ENCODE results near the gene HM13. TPM values are rescaled to one million over a fixed set of nuclear protein-coding genes. Genes with fewer than 3 reads are reported as not detected.
"Not testable (repeated sequence)": the region's sequence is repeated elsewhere in the genome, so short reads cannot be mapped to it uniquely, and the experiment has no call there.

Gene HM13
- total RNA-seq, 3 donors from 2014 or later, result 191 to 210 (median 195) TPM

DNA sequence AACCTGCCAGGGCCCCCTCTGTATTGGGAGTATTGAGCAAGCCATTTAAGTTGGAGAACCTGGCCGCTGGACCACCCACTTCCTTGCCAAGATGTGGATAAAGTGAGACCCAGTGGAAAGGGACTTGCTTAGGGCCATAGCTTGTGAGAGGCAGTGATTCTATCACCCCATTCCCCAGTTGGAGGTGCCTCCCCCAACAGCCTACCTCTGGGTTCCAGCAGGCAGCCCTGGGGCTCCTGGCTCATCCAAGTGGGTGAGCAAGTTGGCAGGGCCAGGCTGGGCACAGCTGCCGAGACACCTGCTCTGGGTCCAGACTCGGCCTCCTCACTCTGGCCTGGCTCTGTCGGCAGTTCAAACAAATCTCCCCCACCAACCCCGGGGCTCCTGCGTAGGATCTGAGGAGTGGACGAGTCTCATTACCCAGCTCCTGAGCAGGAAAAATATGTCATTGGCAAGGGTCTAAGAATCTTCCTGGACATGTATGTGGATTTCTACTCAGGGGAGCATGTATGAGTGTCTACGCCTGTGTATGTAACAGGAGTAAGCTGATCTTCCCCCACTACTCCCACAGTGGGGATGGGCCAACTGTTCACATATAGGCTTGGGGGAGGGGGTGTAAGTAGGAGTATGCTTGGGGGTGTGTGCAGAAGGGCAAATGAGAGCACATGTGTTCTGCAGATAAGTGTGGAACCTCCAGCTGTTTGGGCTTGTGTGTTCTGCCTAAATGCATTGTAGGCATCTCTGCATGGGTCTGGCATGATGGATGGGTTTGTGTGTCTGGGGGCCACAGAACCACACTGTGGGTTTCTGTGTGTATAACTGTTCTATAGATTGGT, 92.8 kb downstream of the HM13 start:
- H3K36me3 Mint-ChIP-seq (ENCODE audit: insufficient read depth), result no peaks in the 10 kb centered on the region
- DNase-seq, result no peak
- no peaks in the 10 kb centered on the region for H3K9me3 Mint-ChIP-seq
- H3K4me3 Mint-ChIP-seq, result no peak overlapping the region
- peaks cover 24% of the 10 kb centered on the region for H3K4me1 Mint-ChIP-seq (ENCODE audit: low read depth)
- no peak for ATAC-seq
- peaks cover 55% of the 10 kb centered on the region for H3K27me3 Mint-ChIP-seq (ENCODE audit: low read depth)

DNA sequence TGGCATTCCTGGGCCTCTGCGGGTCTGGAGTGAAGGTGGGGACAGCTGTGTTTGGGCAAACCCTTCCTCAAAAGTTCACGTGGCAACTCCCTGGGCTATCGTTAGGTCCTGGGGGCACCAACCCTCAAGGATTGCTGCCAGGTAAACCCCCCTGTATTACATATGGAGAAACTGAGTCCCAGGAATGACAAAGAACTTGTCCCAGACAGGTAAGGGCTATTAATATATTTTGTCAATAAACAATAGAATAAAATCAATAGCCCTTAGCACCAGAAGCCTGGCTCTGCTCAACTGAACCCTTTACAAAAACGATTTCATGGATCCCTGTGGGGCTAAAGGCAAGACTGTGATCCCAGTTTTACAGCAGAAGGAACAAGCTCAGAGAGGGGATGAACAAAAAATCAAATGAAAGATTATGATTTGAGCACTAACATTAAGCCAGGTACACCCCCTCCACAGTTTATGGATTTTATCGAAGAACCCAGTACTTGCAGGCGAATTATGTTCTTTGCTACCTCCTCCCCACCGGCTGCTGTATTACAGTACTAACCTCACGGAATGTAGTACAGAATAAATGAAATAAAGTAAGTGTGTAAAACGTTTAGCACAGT, 93.5 kb downstream of the HM13 start:
- peaks cover 51% of the 10 kb centered on the region for H3K27me3 Mint-ChIP-seq (ENCODE audit: low read depth)
- no peaks in the 10 kb centered on the region for H3K36me3 Mint-ChIP-seq (ENCODE audit: insufficient read depth)
- no peak for ATAC-seq
- no peak for DNase-seq
- H3K4me1 Mint-ChIP-seq (ENCODE audit: low read depth), result peaks cover 21% of the 10 kb centered on the region
- no peak overlapping the region for H3K4me3 Mint-ChIP-seq
- no peaks in the 10 kb centered on the region for H3K9me3 Mint-ChIP-seq

DNA sequence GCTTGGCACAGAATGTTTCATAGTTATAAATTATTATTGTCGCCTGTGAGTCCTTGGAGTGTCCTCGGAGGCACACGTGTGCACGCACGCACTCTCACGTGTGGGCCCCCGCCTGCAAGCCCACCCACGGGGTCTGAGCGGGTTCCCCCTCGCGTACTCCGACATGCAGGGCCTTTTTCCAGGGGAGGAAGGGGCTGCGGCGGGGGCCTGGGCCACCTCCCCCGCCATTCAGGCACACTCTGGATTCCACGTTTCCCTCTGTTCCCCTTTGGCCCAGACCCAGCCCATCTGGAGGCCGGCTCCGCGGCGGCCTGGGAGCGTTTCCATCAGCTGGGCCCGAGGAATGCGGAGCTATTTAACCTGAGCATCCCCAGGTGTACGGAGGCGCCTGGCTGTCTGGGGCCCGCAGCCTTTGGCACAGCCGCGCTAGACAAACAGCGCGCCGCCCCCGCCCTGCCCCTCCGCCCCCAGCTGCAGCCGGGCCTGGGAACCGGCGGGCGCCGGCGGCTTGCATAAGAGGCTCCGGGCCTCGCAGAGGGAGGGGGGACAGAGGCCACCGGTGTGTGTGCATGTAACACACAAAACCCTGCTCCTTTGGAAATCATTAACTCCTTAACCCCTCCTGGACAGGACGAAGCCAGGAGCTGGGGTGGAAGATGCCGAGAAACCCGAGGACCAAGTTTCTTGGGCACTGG, 94.2 kb downstream of the HM13 start:
- no peak overlapping the region for H3K4me3 Mint-ChIP-seq
- no peaks in the 10 kb centered on the region for H3K36me3 Mint-ChIP-seq (ENCODE audit: insufficient read depth)
- ATAC-seq, result no peak
- no peaks in the 10 kb centered on the region for H3K9me3 Mint-ChIP-seq
- DNase-seq, result no peak
- H3K27me3 Mint-ChIP-seq (ENCODE audit: low read depth), result peaks cover 46% of the 10 kb centered on the region
- peaks cover 18% of the 10 kb centered on the region for H3K4me1 Mint-ChIP-seq (ENCODE audit: low read depth)

DNA sequence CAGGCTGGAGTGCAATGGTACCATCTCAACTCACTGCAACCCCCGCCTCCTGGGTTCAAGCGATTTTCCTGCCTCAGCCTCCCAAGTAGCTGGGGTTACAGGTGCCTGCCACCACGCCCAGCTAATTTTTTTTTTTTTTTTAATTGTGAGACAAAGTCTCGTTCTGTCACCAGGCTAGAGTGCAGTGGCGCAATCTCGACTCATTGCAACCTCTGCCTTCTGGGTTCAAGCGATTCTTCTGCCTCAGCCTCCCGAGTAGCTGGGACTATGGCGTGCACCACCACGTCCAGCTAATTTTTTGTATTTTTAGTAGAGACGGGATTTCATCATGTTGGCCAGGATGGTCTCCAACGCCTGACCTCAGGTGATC, 98.0 kb downstream of the HM13 start:
- H3K36me3 Mint-ChIP-seq (ENCODE audit: insufficient read depth); ATAC-seq; H3K4me3 Mint-ChIP-seq; H3K4me1 Mint-ChIP-seq (ENCODE audit: low read depth); DNase-seq; H3K9me3 Mint-ChIP-seq: not testable (repeated sequence)
- peaks cover 23% of the 10 kb centered on the region for H3K27me3 Mint-ChIP-seq (ENCODE audit: low read depth)

DNA sequence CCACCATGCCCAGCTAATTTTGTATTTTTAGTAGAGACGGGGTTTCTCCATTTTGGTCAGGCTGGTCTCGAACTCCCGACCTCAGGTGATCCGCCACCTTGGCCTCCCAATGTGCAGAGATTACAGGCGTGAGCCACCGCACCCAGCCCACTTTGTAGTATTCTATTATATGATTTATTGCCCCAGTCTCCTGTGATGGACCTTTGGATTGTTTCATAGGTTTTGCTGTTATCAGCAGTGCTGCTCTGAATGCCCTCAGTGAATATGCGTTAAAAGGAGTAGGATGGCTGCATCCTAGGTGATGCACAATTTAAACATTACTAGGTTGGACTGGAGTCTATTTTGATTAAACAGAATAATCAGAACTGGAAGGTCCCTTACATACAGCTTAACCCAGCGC, 101.2 kb downstream of the HM13 start:
- ATAC-seq (no peak), DNase-seq (no peak)
- Mint-ChIP-seq H3K4me1 (ENCODE audit: low read depth) (peaks cover 3% of the 10 kb centered on the region), H3K27me3 (ENCODE audit: low read depth) (peaks cover 8% of the 10 kb centered on the region), H3K36me3 (ENCODE audit: insufficient read depth) (no peaks in the 10 kb centered on the region), H3K9me3 (no peaks in the 10 kb centered on the region), H3K4me3 (no peak overlapping the region)

DNA sequence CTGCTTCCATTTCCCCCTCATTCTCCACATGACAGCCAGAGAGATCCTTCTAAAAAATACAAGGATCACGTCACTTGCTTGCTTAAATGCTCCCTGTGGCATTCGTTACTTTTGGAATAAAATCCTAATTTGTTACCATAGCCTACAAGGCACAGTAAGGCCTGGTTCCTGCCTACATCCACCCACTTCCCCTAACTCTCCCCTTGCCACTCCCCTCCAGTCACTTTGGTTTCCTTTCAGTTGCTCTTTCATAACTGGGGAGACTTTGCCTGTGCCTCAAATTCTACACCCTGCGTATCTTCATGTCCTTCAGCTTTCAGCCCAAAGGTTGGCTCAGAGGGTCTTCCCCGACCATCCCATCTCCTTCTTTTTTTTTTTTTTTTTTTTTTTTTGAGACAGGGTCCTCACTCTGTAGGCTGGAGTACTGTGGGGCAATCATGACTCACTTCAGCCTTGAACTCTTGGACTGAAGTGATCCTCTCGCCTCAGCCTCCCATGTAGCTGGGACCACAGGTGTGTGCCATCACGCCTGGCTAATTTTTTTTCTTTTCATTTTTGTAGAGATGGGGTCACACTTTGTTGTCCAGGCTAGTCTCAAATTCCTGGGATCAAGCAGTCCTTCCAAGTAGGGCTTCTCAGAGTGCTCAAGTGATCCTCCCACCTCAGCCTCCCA, 103.3 kb downstream of the HM13 start:
- Mint-ChIP-seq H3K36me3 (ENCODE audit: insufficient read depth) (no peaks in the 10 kb centered on the region), H3K9me3 (no peaks in the 10 kb centered on the region), H3K4me3 (no peak overlapping the region), H3K4me1 (ENCODE audit: low read depth) (peaks cover 3% of the 10 kb centered on the region), H3K27me3 (ENCODE audit: low read depth) (peaks cover 7% of the 10 kb centered on the region)
- ATAC-seq, result no peak
- no peak for DNase-seq

Other genes starting within 250 kb of the HM13 start
- not detected for gene DEFB116, start 205.9 kb upstream of the HM13 start, total RNA-seq
- gene DEFB118, start 145.8 kb upstream of the HM13 start, total RNA-seq, result not detected
- gene DEFB119, start 123.9 kb upstream of the HM13 start, total RNA-seq, result not detected
- gene DEFB121, start 108.2 kb upstream of the HM13 start, total RNA-seq, result not detected
- not detected for gene DEFB123, start 73.8 kb upstream of the HM13 start, total RNA-seq
- not detected for gene DEFB124, start 39.3 kb upstream of the HM13 start, total RNA-seq
- not detected for gene REM1, start 39.2 kb upstream of the HM13 start, total RNA-seq
- 1 to 10 TPM; 1.4 to 1.6 (median 1.5) TPM for gene ID1, start 90.8 kb downstream of the HM13 start, total RNA-seq
- gene COX4I2, start 123.5 kb downstream of the HM13 start, total RNA-seq, result not detected
- gene BCL2L1, start 208.4 kb downstream of the HM13 start, total RNA-seq, result 100 to 1,000 TPM; 237 to 274 (median 248) TPM
- gene TPX2, start 224.8 kb downstream of the HM13 start, total RNA-seq, result 1 to 10 TPM; 8.0 to 9.9 (median 9.3) TPM